ENCODE results near the gene TRMT13. TPM values are rescaled to one million over a fixed set of nuclear protein-coding genes. Genes with fewer than 3 reads are reported as not detected.
"Not testable (repeated sequence)": the region's sequence is repeated elsewhere in the genome, so short reads cannot be mapped to it uniquely, and the experiment has no call there.

Gene TRMT13
- total RNA-seq, 2 donors from 2014 or later = 19.2 to 21.0 TPM

DNA sequence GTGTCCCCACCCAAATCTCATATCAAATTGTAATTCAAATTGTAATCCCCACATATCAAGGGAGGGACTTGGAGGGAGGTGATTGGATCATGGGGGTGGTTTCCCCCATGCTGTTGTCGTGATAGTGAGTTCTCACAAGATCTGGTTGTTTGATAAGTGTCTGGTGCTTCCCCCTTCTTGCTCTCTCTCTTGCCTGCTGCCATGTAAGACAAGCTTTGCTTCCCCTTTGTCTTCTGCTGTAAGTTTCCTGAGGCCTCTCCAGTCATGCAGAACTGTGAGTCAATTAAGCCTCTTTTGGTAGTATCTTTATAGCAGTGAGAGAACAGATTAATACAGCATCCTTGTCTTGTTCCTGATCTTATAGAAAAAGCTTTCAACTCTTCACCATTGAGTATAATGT is 51.6 kb downstream of the TRMT13 start:
- DNase-seq (ENCODE audit: low spot score) (no peak), ATAC-seq (no peak)
- Mint-ChIP-seq H3K27ac (no peak overlapping the region), H3K9me3 (no peaks in the 10 kb centered on the region), H3K4me3 (no peak overlapping the region), H3K36me3 (no peaks in the 10 kb centered on the region), H3K4me1 (ENCODE audit: low read depth in 2 of 2) (no peaks in the 10 kb centered on the region), H3K27me3 (no peaks in the 10 kb centered on the region)

- H3K9me3 Mint-ChIP-seq = no peaks in the 10 kb centered on the region
- no peaks in the 10 kb centered on the region for H3K27me3 Mint-ChIP-seq
- no peaks in the 10 kb centered on the region for H3K4me1 Mint-ChIP-seq (ENCODE audit: low read depth in 2 of 2)
- no peaks in the 10 kb centered on the region for H3K36me3 Mint-ChIP-seq
- ATAC-seq (no peak), DNase-seq (ENCODE audit: low spot score) (no peak)
- no peak overlapping the region for H3K27ac Mint-ChIP-seq
- H3K4me3 Mint-ChIP-seq = no peak overlapping the region
Observed at GRCh38 chr1:100187912-100188311, 54.9 kb downstream of the TRMT13 start.

DNA sequence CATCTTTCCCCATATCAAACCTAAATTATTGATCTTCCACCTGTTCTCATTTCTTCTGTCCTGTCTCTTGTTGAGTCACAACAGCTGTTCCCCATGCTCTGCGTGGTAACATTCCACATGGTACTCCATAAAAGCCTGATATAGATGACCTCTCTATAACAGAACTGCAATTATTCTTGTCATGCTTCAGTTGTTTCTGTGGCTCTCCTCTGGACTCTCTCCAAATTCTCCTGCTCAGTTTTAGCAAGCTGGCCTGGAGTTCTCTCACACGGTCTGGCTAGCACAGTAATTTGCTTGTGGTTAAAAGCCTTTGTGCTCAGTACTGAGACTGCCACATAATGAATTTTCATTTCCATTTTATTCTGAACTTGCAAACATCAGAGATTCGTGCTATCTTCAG is 55.7 kb downstream of the TRMT13 start:
- Mint-ChIP-seq H3K36me3 (no peaks in the 10 kb centered on the region), H3K4me1 (ENCODE audit: low read depth in 2 of 2) (no peaks in the 10 kb centered on the region), H3K4me3 (no peak overlapping the region), H3K27me3 (no peaks in the 10 kb centered on the region), H3K9me3 (no peaks in the 10 kb centered on the region), H3K27ac (no peak overlapping the region)
- DNase-seq (ENCODE audit: low spot score) = no peak
- no peak for ATAC-seq

DNA sequence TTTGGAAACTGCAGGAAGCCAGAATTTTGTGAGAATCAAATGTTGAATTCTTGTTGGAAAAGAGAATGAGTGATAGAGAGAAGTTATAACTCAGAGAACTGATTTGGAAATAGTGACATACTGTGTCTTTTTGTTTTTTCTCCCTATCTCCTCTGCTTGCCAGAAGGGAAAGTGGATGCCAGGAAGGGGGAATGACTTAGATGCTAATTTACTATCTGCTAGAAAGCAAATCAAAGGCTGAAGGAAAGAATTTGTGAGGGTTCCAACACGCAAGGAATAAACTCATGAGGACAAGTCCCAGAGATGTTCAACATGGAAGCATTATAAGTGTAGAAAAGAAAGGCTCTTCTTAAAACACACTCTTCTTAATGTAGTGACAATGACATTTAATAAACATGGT is 65.6 kb downstream of the TRMT13 start:
- H3K4me1 Mint-ChIP-seq (ENCODE audit: low read depth in 2 of 2) = no peaks in the 10 kb centered on the region
- no peak overlapping the region for H3K27ac Mint-ChIP-seq
- ATAC-seq (no peak), DNase-seq (ENCODE audit: low spot score) (no peak)
- peaks cover 30% of the 10 kb centered on the region for H3K36me3 Mint-ChIP-seq
- H3K4me3 Mint-ChIP-seq = no peak overlapping the region
- no peaks in the 10 kb centered on the region for H3K9me3 Mint-ChIP-seq
- no peaks in the 10 kb centered on the region for H3K27me3 Mint-ChIP-seq

- H3K27ac Mint-ChIP-seq; H3K4me3 Mint-ChIP-seq; H3K27me3 Mint-ChIP-seq; ATAC-seq; DNase-seq (ENCODE audit: low spot score); H3K4me1 Mint-ChIP-seq (ENCODE audit: low read depth in 2 of 2); H3K9me3 Mint-ChIP-seq: not testable (repeated sequence)
- H3K36me3 Mint-ChIP-seq = peaks cover 43% of the 10 kb centered on the region
Observed at GRCh38 chr1:100200060-100200459, 67.1 kb downstream of the TRMT13 start.

Other genes with a start within 250 kb of the TRMT13 start
- gene SLC35A3, start 163.2 kb upstream of the TRMT13 start, total RNA-seq = 10 to 100 TPM; 22.2 to 26.6 TPM
- 10 to 100 TPM in 1 of 2 donors, 1 to 10 TPM in 1; 8.3 to 14.8 TPM for gene SASS6, start 233 bp upstream of the TRMT13 start, total RNA-seq
- gene LRRC39, start 45.1 kb downstream of the TRMT13 start, total RNA-seq = under 1 TPM; 0.50 to 1.00 TPM
- 10 to 100 TPM in 1 of 2 donors, 1 to 10 TPM in 1; 9.3 to 12.8 TPM for gene DBT, start 116.7 kb downstream of the TRMT13 start, total RNA-seq
- gene RTCA, start 133.1 kb downstream of the TRMT13 start, total RNA-seq = 10 to 100 TPM; 65.2 to 71.5 TPM
- gene CDC14A, start 219.3 kb downstream of the TRMT13 start, total RNA-seq = 10 to 100 TPM; 15.0 to 26.9 TPM